ENCODE data around the gene SPI1. TPM values are rescaled to one million over a fixed set of nuclear protein-coding genes. Genes with fewer than 3 reads are reported as not detected.

Gene SPI1
- total RNA-seq, 1 experiment from 2014 or later: not detected

GRCh38 chr11:47355283-47356128, 22.8 kb downstream of the SPI1 start:
- Mint-ChIP-seq H3K9me3 (no peaks in the 10 kb centered on the region), H3K27ac (peak overlapping the region in 1 of 3 experiments; percentile 57; a peak in 1 of 7 replicates), H3K36me3 (ENCODE audit: insufficient read depth in 1 of 3, low read depth in 3 of 3) (no peaks in the 10 kb centered on the region), H3K4me1 (peaks cover 11 to 14% of the 10 kb centered on the region in 2 experiments), H3K27me3 (ENCODE audit: low read depth) (no peaks in the 10 kb centered on the region), H3K4me3 (peak overlapping the region; percentile 66 to 77)
- no peak overlapping the region for H3K9ac ChIP-seq (ENCODE audit: extremely low read depth, insufficient read length, low read length)
- peak overlapping the region; percentile 21 for H3K4me2 ChIP-seq (ENCODE audit: insufficient read depth, insufficient read length, low read length)
- H2BK15ac ChIP-seq (ENCODE audit: low read depth, low read length): no peak overlapping the region
- H3K23ac ChIP-seq (ENCODE audit: insufficient read length, low read depth, low read length): no peak overlapping the region
- 100% methylated on average over 2 of the region's 47 CpGs for WGBS (ENCODE audit: extremely low coverage, insufficient read length, low lambda C conversion rate)
- no peak overlapping the region for H2AFZ ChIP-seq (ENCODE audit: low read length)
- no peaks in the 10 kb centered on the region for H3K4me1 ChIP-seq (ENCODE audit: insufficient read depth, low read length)
- H4K5ac ChIP-seq (ENCODE audit: insufficient read length, low read depth, low read length): no peak overlapping the region
- H3K56ac ChIP-seq (ENCODE audit: insufficient read length, low read depth, low read length): no peak overlapping the region
- no peaks in the 10 kb centered on the region for H3K27me3 ChIP-seq (ENCODE audit: insufficient read depth, low read length)
- peak; percentile 98 for DNase-seq
- H3K9me3 ChIP-seq (ENCODE audit: control insufficient read depth, low read depth, low read length): no peaks in the 10 kb centered on the region
- H4K20me1 ChIP-seq (ENCODE audit: control insufficient read depth, insufficient read depth, insufficient read length): peaks cover 2% of the 10 kb centered on the region
- H2BK120ac ChIP-seq (ENCODE audit: low read depth, low read length, poor library complexity, severe bottlenecking): no peak overlapping the region
- no peaks in the 10 kb centered on the region for H3K23me2 ChIP-seq (ENCODE audit: insufficient read length, low read depth, low read length, poor library complexity, severe bottlenecking)
- H3T11ph ChIP-seq (ENCODE audit: low read length): no peak overlapping the region
- no peak overlapping the region for H2BK20ac ChIP-seq (ENCODE audit: low read depth, low read length, poor library complexity, severe bottlenecking)
- H2BK12ac ChIP-seq (ENCODE audit: insufficient read length, low read depth, low read length): no peak overlapping the region
- peak; percentile 100 for TF ChIP-seq CTCF (conservative IDR thresholded peaks at IDR 0.05)
- H3K79me1 ChIP-seq (ENCODE audit: insufficient read depth, low read depth, low read length, poor library complexity, severe bottlenecking): no peaks in the 10 kb centered on the region
- peak overlapping the region; percentile 11; the same call in 1 of the 2 replicates for H3K14ac ChIP-seq (ENCODE audit: insufficient read depth, low read length)
- no peak overlapping the region for H3K27ac ChIP-seq (ENCODE audit: insufficient read length, low read depth, low read length)
- no peak overlapping the region for H3K18ac ChIP-seq (ENCODE audit: insufficient read length, low read depth, low read length)
- no peak overlapping the region for H3K4ac ChIP-seq (ENCODE audit: low read depth, low read length)
- peak overlapping the region; percentile 78 for H4K8ac ChIP-seq (replicated peaks; ENCODE audit: insufficient read length, low read depth, low read length)
- no peak overlapping the region for H2BK5ac ChIP-seq (ENCODE audit: insufficient read length, low read length)
- no peaks in the 10 kb centered on the region for H3K79me2 ChIP-seq (ENCODE audit: insufficient read depth, low read length)
- H4K91ac ChIP-seq (ENCODE audit: insufficient read length, low read depth, low read length): no peak overlapping the region
- no peak overlapping the region for H2AK5ac ChIP-seq (ENCODE audit: insufficient read length, low read length)
